Fibroblast of pulmonary artery (primary cell): ENCODE data around the gene RNF225.
"Not testable (repeated sequence)": the region's sequence is repeated elsewhere in the genome, so short reads cannot be mapped to it uniquely, and the experiment has no call there.

ENCODE experiments used
- DNase-seq: peaks from one replicate; pipeline ENCODE4 v3.0.0-alpha.2; 2010; ENCODE audit warnings: low read depth
- H3K4me3 ChIP-seq: replicated peaks from 2 replicates; pipeline ENCODE4 v1.5.1; 2011; ENCODE audit warnings: low read depth, mild to moderate bottlenecking, control low read depth, low read length, moderate library complexity
- TF ChIP-seq, protein P1 (sequence below): IDR thresholded peaks from 2 replicates; pipeline ENCODE4 v1.5.1; 2011; ENCODE audit warnings: mild to moderate bottlenecking, control low read depth, low read length, inconsistent platforms; ENCODE audit errors: missing control alignments

The RNF225 gene

DNA sequence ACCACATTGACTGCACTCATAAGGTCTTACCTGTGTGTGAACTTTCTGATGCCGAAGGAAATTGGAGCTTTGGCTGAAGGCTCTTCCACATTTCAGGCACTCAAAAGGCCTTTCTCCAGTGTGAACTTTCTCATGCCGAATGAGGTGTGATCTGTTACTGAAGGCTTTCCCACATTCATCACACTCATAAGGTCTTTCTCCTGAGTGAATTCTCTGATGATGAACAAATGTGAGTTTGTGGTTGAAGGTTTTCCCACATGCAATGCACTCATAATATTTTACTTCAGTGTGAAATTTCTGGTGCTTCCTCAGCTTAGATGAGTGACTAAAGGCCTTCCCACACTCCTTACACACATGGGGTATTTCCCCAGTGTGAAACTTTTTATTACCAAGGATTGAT lies 38.8 kb downstream of the RNF225 start:
- H3K4me3 ChIP-seq: no peak overlapping the region
- peak; percentile 31 for DNase-seq
- TF ChIP-seq, protein P1, sequence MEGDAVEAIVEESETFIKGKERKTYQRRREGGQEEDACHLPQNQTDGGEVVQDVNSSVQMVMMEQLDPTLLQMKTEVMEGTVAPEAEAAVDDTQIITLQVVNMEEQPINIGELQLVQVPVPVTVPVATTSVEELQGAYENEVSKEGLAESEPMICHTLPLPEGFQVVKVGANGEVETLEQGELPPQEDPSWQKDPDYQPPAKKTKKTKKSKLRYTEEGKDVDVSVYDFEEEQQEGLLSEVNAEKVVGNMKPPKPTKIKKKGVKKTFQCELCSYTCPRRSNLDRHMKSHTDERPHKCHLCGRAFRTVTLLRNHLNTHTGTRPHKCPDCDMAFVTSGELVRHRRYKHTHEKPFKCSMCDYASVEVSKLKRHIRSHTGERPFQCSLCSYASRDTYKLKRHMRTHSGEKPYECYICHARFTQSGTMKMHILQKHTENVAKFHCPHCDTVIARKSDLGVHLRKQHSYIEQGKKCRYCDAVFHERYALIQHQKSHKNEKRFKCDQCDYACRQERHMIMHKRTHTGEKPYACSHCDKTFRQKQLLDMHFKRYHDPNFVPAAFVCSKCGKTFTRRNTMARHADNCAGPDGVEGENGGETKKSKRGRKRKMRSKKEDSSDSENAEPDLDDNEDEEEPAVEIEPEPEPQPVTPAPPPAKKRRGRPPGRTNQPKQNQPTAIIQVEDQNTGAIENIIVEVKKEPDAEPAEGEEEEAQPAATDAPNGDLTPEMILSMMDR: no peak

DNA sequence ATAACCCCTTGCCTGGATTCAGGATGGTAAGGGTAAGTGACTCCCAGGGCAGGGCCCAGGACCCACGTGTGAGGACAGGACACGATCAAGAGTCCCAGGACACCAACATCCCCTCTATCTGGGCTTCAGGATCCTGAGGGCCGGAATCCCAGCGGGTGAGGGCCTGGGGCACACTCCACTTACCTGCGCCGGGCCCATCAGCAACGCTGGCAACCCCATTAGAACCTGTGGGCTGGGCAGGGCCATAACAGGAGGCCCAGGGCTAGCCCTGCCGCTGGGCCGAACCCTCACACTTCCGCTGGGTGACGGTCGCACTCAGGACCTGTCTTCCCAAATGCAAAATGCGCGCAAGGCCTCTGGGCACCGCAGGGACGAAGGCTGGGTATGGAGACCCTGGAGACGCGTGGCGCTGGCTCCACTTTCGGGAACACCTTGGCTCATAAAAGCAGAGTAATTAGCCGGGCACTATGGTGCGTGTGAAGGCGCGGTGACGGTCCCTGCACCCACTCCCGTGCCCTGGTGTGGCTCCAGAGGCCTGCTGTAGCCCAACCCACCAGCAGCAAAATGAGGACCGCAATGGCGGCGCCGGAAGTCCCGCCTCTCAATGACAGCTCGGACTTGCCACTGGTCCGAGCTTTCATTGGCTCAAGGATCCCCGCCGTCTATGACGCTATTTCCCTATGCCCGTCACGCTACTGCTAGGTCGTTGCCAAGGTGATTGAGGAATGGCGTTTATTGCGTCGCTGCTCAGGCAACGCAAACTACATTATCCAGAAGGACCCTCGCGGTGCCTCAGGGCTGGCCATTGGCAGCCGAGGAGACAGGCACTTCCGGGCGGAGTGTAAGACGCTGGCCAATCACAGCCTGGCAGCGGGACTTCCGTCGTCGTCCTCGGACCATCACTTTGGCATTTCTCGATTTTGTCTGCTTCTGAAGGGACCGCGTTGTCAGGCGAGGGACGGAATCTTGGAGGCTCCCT lies 44.4 kb downstream of the RNF225 start, which contains the start of gene ZNF132:
TSS of gene ZNF132 (minus strand) at position 578 of the 979 bp plus-strand sequence. CDS start at position 246, 332 bp downstream.
- peak; percentile 100 for DNase-seq
- peak within 1 kb of the TSS; percentile 91 for H3K4me3 ChIP-seq
- TF ChIP-seq, protein P1: no peak

DNA sequence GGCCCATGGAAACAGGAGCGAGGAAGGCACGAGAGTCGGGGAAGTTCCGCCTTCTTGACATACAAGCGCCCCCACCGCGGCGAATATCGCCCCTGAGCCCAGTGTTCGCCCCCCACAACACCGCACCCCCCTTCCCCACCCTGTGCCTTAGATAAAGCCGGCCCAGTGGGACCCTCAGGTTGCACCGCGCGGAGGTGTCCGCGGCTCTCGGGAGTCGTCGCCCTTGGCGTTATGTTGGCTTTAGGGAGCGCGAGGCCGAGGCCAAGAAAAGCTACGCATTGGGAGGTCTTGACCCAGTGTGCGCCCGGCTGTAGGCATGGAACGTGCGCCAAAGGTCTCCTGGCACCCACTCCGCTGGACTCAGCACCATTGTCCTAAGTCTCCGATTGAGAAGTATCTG lies 45.1 kb downstream of the RNF225 start:
- DNase-seq: no peak
- TF ChIP-seq, protein P1: no peak
- H3K4me3 ChIP-seq: peak overlapping the region; percentile 91

DNA sequence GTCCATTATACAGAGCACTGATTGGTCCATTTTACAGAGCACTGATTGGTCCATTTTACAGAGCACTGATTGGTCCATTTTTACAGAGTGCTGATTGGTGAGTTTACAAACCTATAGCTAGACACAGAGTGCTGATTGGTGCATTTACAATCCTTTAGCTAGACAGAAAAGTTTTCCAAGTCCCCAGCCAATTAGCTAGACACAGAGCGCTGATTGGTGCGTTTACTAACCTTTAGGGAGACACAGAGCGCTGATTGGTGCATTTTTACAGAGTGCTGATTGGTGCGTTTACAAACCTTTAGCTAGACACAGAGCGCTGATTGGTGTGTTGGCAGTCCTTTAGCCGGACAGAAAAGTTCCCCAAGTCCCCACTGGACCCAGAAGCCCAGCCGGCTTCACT lies 47.5 kb downstream of the RNF225 start:
- not testable (repeated sequence) for DNase-seq, H3K4me3 ChIP-seq
